HCT116 (cell line): ENCODE measurements around the gene MEGF10. TPM values are rescaled to one million over a fixed set of nuclear protein-coding genes. Genes with fewer than 3 reads are reported as not detected.

Experiments used
- ATAC-seq: fragments of 200-7000 bp; cut with Tn5 transposase; 2 replicates; pipeline ENCODE4 v1.9.1; 2020; ENCODE audit warnings: mild to moderate bottlenecking, moderate library complexity
- BruUV-seq: library from RNA; stranded (reverse); fragments of 400-500 nt; replicated peaks from 2 replicates; lab custom pipeline; 2021; lab: Mats Ljungman, UMichigan
- CTCF ChIA-PET: fragments of 300-600 bp; sonication (Branson Sonifier 250); formaldehyde crosslinking; loops from one replicate; lab custom pipeline; 2021; ENCODE audit warnings: antibody characterized with exemption; lab: Charles Lee
- POLR2A ChIA-PET: fragments of 300-600, 350-600 bp; sonication (Branson Sonifier 250); formaldehyde crosslinking; loops from one replicate; lab custom pipeline; 2021; ENCODE audit warnings: antibody characterized with exemption; lab: Charles Lee
- RAD21 ChIA-PET, 2 experiments: fragments of 300-600 bp; sonication (Branson Sonifier 250); formaldehyde crosslinking; loops; one replicate each; lab custom pipeline; 2023; ENCODE audit warnings: low total read pairs in 2 of 2; ENCODE audit not compliant: uncharacterized antibody in 2 of 2, unreplicated experiment in 2 of 2, low non-redundant PET in 1 of 2; lab: Charles Lee
- DNase-seq: peaks from one replicate; pipeline ENCODE4 v3.0.0-alpha.2; 2010; ENCODE audit warnings: low read depth, low spot score
- H2AFZ ChIP-seq: fragments of 200-600 bp; shearing (Covaris generic), sonication (generic); 2 replicates; pipeline ENCODE4 v1.6.1; 2017; ENCODE audit warnings: low read depth, mixed run types, mixed read lengths, antibody characterized with exemption, low read length; ENCODE audit not compliant: poor library complexity, severe bottlenecking
- H3K27ac ChIP-seq: 2 replicates; pipeline ENCODE4 v1.5.1; 2012; ENCODE audit warnings: low read depth, low read length
- H3K27me3 ChIP-seq: fragments of 200-600 bp; sonication (generic); 2 replicates; pipeline ENCODE4 v1.6.1; 2016; ENCODE audit warnings: mixed run types, low read length, mixed read lengths; ENCODE audit not compliant: insufficient read depth
- H3K36me3 ChIP-seq, 2 experiments: fragments of 200-500 bp in 1 of 2; fragments of 200-600 bp in 1 of 2; sonication (Bioruptor generic) in 1 of 2; sonication (generic) in 1 of 2; 2 replicates each; pipeline versions ENCODE4 v1.5.1 to v1.6.1; 2014 to 2016; ENCODE audit warnings: low read length in 2 of 2, inconsistent platforms in 1 of 2, mixed read lengths in 1 of 2, mixed run types in 1 of 2; ENCODE audit not compliant: insufficient read depth in 2 of 2, control insufficient read depth in 1 of 2
- H3K4me1 ChIP-seq, 2 experiments: fragments of 200-600 bp in 1 of 2; sonication (generic) in 1 of 2; 2 replicates each; pipeline versions ENCODE4 v1.5.1 to v1.6.1; 2012 to 2017; ENCODE audit warnings: low read length in 2 of 2, inconsistent platforms in 1 of 2, mild to moderate bottlenecking in 1 of 2, mixed read lengths in 1 of 2, mixed run types in 1 of 2, moderate library complexity in 1 of 2; ENCODE audit not compliant: insufficient read depth in 2 of 2, control insufficient read depth in 1 of 2
- H3K4me2 ChIP-seq: fragments of 200-600 bp; sonication (generic); 2 replicates; pipeline ENCODE4 v1.6.1; 2017; ENCODE audit warnings: mixed run types, low read length, mixed read lengths
- H3K4me3 ChIP-seq, 2 experiments: fragments of 200-600 bp in 1 of 2; sonication (generic) in 1 of 2; replicated peaks in 1 of 2; 2 replicates each; pipeline ENCODE4 v1.5.1; 2011 to 2016; ENCODE audit warnings: low read length in 2 of 2, control low read depth in 1 of 2, low read depth in 1 of 2, mild to moderate bottlenecking in 1 of 2, mixed read lengths in 1 of 2, mixed run types in 1 of 2
- H3K79me2 ChIP-seq: fragments of 200-600 bp; sonication (generic); 2 replicates; pipeline ENCODE4 v1.6.1; 2017; ENCODE audit warnings: mild to moderate bottlenecking, mixed run types, low read length, moderate library complexity, mixed read lengths; ENCODE audit not compliant: insufficient read depth
- H3K9ac ChIP-seq: fragments of 200-600 bp; sonication (generic); 2 replicates; pipeline ENCODE4 v1.6.1; 2016; ENCODE audit warnings: low read length, mixed read lengths
- H3K9me2 ChIP-seq: fragments of 200-600 bp; sonication (generic), shearing (Covaris generic); 2 replicates; pipeline ENCODE4 v1.6.1; 2017; ENCODE audit warnings: mixed run types, mild to moderate bottlenecking, moderate library complexity; ENCODE audit not compliant: insufficient read depth
- H3K9me3 ChIP-seq, 2 experiments: fragments of 200-500 bp in 1 of 2; fragments of 200-600 bp in 1 of 2; sonication (Bioruptor generic) in 1 of 2; sonication (generic) in 1 of 2; 2 replicates each; pipeline ENCODE4 v1.6.1; 2014 to 2017; ENCODE audit warnings: low read length in 2 of 2, mixed read lengths in 2 of 2, inconsistent platforms in 1 of 2, low read depth in 1 of 2, mild to moderate bottlenecking in 1 of 2, mixed run types in 1 of 2, moderate library complexity in 1 of 2; ENCODE audit not compliant: control insufficient read depth in 1 of 2, insufficient read depth in 1 of 2
- H4K20me1 ChIP-seq: fragments of 200-600 bp; sonication (generic), shearing (Covaris generic); 2 replicates; pipeline ENCODE4 v1.6.1; 2017; ENCODE audit warnings: mixed run types, mild to moderate bottlenecking, moderate library complexity; ENCODE audit not compliant: insufficient read depth
- ATF3 ChIP-seq: IDR thresholded peaks from 2 replicates; pipeline ENCODE4 v1.6.1; 2012
- CBX3 ChIP-seq: IDR thresholded peaks from 2 replicates; pipeline ENCODE4 v1.6.1; 2012; ENCODE audit warnings: low read depth
- CEBPB ChIP-seq: IDR thresholded peaks from 2 replicates; pipeline ENCODE4 v1.6.1; 2012; ENCODE audit warnings: low read depth
- CTCF ChIP-seq, 3 experiments: fragments of 200-600 bp in 1 of 3; sonication (generic) in 1 of 3; IDR thresholded peaks in 2 of 3; conservative IDR thresholded peaks in 1 of 3; 2 replicates each; pipeline ENCODE4 v1.5.1; 2012 to 2017; ENCODE audit warnings: low read depth in 2 of 3, low read length in 2 of 3, antibody characterized with exemption in 1 of 3, borderline replicate concordance in 1 of 3, control low read depth in 1 of 3, mild to moderate bottlenecking in 1 of 3, mixed read lengths in 1 of 3, mixed run types in 1 of 3, moderate library complexity in 1 of 3; ENCODE audit not compliant: insufficient read depth in 1 of 3
- EGR1 ChIP-seq: IDR thresholded peaks from 2 replicates; pipeline ENCODE4 v1.6.1; 2012; ENCODE audit warnings: low read depth
- ELF1 ChIP-seq: IDR thresholded peaks from 2 replicates; pipeline ENCODE4 v1.6.1; 2012; ENCODE audit warnings: low read depth, borderline replicate concordance
- EZH2phosphoT487 ChIP-seq: fragments of 200-600 bp; IDR thresholded peaks from 2 replicates; pipeline ENCODE4 v1.6.1; 2018; ENCODE audit warnings: antibody characterized with exemption, borderline replicate concordance
- FOSL1 ChIP-seq: IDR thresholded peaks from 2 replicates; pipeline ENCODE4 v1.6.1; 2012; ENCODE audit warnings: low read depth
- JUND ChIP-seq: IDR thresholded peaks from 2 replicates; pipeline ENCODE4 v1.6.1; 2012
- POLR2A ChIP-seq: IDR thresholded peaks from 2 replicates; pipeline ENCODE4 v1.7.0; 2011; ENCODE audit warnings: borderline replicate concordance; ENCODE audit not compliant: insufficient read depth, insufficient read length; ENCODE audit errors: extremely low read depth
- POLR2AphosphoS5 ChIP-seq: IDR thresholded peaks from 2 replicates; pipeline ENCODE4 v1.6.1; 2011; ENCODE audit warnings: mild to moderate bottlenecking, low read depth, low read length, moderate library complexity
- RAD21 ChIP-seq: IDR thresholded peaks from 2 replicates; pipeline ENCODE4 v1.6.1; 2012; ENCODE audit warnings: low read depth, mild to moderate bottlenecking
- SIN3A ChIP-seq: IDR thresholded peaks from 2 replicates; pipeline ENCODE4 v1.6.1; 2012; ENCODE audit warnings: low read depth
- TCF7L2 ChIP-seq: IDR thresholded peaks from 2 replicates; pipeline ENCODE4 v1.7.0; 2011; ENCODE audit warnings: borderline replicate concordance, inconsistent platforms; ENCODE audit not compliant: insufficient read depth, insufficient read length; ENCODE audit errors: extremely low read depth
- YY1 ChIP-seq: IDR thresholded peaks from 2 replicates; pipeline ENCODE4 v1.6.1; 2011; ENCODE audit warnings: low read length, low read depth, moderate library complexity, mild to moderate bottlenecking; ENCODE audit not compliant: insufficient replicate concordance; ENCODE audit errors: extremely low read depth
- ZNF274 ChIP-seq: fragments of 200-500 bp; sonication (Bioruptor generic); IDR thresholded peaks from 2 replicates; pipeline ENCODE4 v1.6.1; 2014; ENCODE audit warnings: mild to moderate bottlenecking, low read depth, low read length, inconsistent platforms
- intact Hi-C: fragments of 100-400 bp; cut with micrococcal nuclease; formaldehyde crosslinking; loops from 2 replicates; pipeline ENCODE4 v1.10.0; 2022
- total RNA-seq: library from RNA; stranded (reverse); gene quantifications from one replicate; pipeline ENCODE4 v1.2.1, GENCODE V29; 2021; ENCODE audit not compliant: unreplicated experiment
- TF ChIP-seq, protein P1 (sequence below): IDR thresholded peaks from 2 replicates; pipeline ENCODE4 v1.6.1; 2012; ENCODE audit warnings: low read depth

Gene MEGF10
- total RNA-seq, 1 experiment from 2014 or later: 0.02 TPM

DNA sequence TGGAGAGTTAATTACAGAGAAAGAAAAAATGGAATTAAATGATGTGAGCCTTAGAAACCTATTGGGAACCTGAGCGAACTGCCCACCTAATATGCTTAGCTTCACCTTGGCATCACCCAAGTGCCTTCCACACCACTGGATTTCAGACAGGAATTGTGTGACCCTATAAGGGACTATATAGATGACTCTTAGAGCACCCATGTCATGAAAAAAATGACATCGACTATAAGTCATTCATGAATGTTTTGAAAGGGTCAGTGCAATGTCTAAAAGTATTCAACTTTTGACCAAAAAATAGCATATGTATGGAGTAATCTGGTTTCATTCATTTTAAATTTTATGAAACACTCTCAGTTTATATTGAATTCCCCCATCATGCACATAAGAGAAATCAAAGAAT, 145.2 kb downstream of the MEGF10 start:
- DNase-seq: no peak
- Histone ChIP-seq H3K79me2 (no peaks in the 10 kb centered on the region), H3K36me3 (no peaks in the 10 kb centered on the region), H3K4me3 (no peak overlapping the region), H4K20me1 (no peaks in the 10 kb centered on the region), H3K4me1 (no peaks in the 10 kb centered on the region), H2AFZ (no peak overlapping the region), H3K27ac (no peak overlapping the region), H3K9me2 (no peaks in the 10 kb centered on the region), H3K9me3 (no peaks in the 10 kb centered on the region), H3K27me3 (no peaks in the 10 kb centered on the region), H3K9ac (no peak overlapping the region), H3K4me2 (no peak overlapping the region)
- CTCF ChIA-PET: no interaction called here
- ATAC-seq: no peak
- intact Hi-C loops: no loop called here
- POLR2A ChIA-PET: no interaction called here
- TF ChIP-seq, protein P1, sequence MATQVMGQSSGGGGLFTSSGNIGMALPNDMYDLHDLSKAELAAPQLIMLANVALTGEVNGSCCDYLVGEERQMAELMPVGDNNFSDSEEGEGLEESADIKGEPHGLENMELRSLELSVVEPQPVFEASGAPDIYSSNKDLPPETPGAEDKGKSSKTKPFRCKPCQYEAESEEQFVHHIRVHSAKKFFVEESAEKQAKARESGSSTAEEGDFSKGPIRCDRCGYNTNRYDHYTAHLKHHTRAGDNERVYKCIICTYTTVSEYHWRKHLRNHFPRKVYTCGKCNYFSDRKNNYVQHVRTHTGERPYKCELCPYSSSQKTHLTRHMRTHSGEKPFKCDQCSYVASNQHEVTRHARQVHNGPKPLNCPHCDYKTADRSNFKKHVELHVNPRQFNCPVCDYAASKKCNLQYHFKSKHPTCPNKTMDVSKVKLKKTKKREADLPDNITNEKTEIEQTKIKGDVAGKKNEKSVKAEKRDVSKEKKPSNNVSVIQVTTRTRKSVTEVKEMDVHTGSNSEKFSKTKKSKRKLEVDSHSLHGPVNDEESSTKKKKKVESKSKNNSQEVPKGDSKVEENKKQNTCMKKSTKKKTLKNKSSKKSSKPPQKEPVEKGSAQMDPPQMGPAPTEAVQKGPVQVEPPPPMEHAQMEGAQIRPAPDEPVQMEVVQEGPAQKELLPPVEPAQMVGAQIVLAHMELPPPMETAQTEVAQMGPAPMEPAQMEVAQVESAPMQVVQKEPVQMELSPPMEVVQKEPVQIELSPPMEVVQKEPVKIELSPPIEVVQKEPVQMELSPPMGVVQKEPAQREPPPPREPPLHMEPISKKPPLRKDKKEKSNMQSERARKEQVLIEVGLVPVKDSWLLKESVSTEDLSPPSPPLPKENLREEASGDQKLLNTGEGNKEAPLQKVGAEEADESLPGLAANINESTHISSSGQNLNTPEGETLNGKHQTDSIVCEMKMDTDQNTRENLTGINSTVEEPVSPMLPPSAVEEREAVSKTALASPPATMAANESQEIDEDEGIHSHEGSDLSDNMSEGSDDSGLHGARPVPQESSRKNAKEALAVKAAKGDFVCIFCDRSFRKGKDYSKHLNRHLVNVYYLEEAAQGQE: no peak
- no peak for TF ChIP-seq JUND
- TF ChIP-seq RAD21: no peak
- TF ChIP-seq SIN3A: no peak
- no peak for TF ChIP-seq YY1
- TF ChIP-seq POLR2AphosphoS5: no peak
- TF ChIP-seq TCF7L2: no peak
- TF ChIP-seq POLR2A: no peak
- TF ChIP-seq ELF1: no peak
- no peak for TF ChIP-seq CTCF (IDR thresholded peaks at IDR 0.05 in 2 of 3, conservative IDR thresholded peaks at IDR 0.05 in 1 of 3; ENCODE audit: borderline replicate concordance in 1 of 3, insufficient read depth in 1 of 3, low read depth in 2 of 3, low read length in 2 of 3)
- TF ChIP-seq CBX3: no peak
- no peak for TF ChIP-seq ZNF274
- TF ChIP-seq CEBPB: no peak
- TF ChIP-seq FOSL1: no peak
- TF ChIP-seq EZH2phosphoT487: no peak
- no peak for TF ChIP-seq EGR1
- TF ChIP-seq ATF3: no peak
- RAD21 ChIA-PET: no interaction called here
- no TSS peak for BruUV-seq
